ENCODE measurements around the gene GFOD1.

- no peak for TF ChIP-seq PPARA (CRISPR knock-in tag; IDR thresholded peaks at IDR 0.05; ENCODE audit: borderline replicate concordance)
- no peak for TF ChIP-seq SNAI2 (CRISPR knock-in tag; IDR thresholded peaks at IDR 0.05)
- no peak for TF ChIP-seq ZFP3 (CRISPR knock-in tag; IDR thresholded peaks at IDR 0.05)
- TF ChIP-seq, protein P1, sequence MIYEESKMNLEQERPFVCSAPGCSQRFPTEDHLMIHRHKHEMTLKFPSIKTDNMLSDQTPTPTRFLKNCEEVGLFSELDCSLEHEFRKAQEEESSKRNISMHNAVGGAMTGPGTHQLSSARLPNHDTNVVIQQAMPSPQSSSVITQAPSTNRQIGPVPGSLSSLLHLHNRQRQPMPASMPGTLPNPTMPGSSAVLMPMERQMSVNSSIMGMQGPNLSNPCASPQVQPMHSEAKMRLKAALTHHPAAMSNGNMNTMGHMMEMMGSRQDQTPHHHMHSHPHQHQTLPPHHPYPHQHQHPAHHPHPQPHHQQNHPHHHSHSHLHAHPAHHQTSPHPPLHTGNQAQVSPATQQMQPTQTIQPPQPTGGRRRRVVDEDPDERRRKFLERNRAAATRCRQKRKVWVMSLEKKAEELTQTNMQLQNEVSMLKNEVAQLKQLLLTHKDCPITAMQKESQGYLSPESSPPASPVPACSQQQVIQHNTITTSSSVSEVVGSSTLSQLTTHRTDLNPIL (CRISPR knock-in tag; IDR thresholded peaks at IDR 0.05; ENCODE audit: low read depth): no peak
- no peak for TF ChIP-seq ZNF70 (CRISPR knock-in tag; IDR thresholded peaks at IDR 0.05)
- no peak for TF ChIP-seq ZC3H10 (CRISPR knock-in tag; IDR thresholded peaks at IDR 0.05)
- TF ChIP-seq TCF4 (CRISPR knock-in tag; IDR thresholded peaks at IDR 0.05; ENCODE audit: borderline replicate concordance): no peak
- TF ChIP-seq ZFP30 (CRISPR knock-in tag; IDR thresholded peaks at IDR 0.05): no peak
- no peak for TF ChIP-seq ESRRG (CRISPR knock-in tag; IDR thresholded peaks at IDR 0.05)
- TF ChIP-seq ZNF565 (CRISPR knock-in tag; conservative IDR thresholded peaks at IDR 0.05; ENCODE audit: low read depth): no peak
- no peak for TF ChIP-seq OSR1 (CRISPR knock-in tag; IDR thresholded peaks at IDR 0.05)
- no peak for TF ChIP-seq PATZ1 (CRISPR knock-in tag; IDR thresholded peaks at IDR 0.05; ENCODE audit: borderline replicate concordance)
- TF ChIP-seq, protein P2, sequence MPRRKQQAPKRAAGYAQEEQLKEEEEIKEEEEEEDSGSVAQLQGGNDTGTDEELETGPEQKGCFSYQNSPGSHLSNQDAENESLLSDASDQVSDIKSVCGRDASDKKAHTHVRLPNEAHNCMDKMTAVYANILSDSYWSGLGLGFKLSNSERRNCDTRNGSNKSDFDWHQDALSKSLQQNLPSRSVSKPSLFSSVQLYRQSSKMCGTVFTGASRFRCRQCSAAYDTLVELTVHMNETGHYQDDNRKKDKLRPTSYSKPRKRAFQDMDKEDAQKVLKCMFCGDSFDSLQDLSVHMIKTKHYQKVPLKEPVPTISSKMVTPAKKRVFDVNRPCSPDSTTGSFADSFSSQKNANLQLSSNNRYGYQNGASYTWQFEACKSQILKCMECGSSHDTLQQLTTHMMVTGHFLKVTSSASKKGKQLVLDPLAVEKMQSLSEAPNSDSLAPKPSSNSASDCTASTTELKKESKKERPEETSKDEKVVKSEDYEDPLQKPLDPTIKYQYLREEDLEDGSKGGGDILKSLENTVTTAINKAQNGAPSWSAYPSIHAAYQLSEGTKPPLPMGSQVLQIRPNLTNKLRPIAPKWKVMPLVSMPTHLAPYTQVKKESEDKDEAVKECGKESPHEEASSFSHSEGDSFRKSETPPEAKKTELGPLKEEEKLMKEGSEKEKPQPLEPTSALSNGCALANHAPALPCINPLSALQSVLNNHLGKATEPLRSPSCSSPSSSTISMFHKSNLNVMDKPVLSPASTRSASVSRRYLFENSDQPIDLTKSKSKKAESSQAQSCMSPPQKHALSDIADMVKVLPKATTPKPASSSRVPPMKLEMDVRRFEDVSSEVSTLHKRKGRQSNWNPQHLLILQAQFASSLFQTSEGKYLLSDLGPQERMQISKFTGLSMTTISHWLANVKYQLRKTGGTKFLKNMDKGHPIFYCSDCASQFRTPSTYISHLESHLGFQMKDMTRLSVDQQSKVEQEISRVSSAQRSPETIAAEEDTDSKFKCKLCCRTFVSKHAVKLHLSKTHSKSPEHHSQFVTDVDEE (CRISPR knock-in tag; IDR thresholded peaks at IDR 0.05): no peak
- TF ChIP-seq BACH2 (CRISPR knock-in tag; IDR thresholded peaks at IDR 0.05; ENCODE audit: borderline replicate concordance): no peak
Measured at GRCh38 chr6:13384966-13385365, 102.4 kb downstream of the GFOD1 start.

All from SK-N-SH treated with all-trans-retinoic acid at 6 μM for 48 hours (cell line).